HEK293 (cell line): Measurements from ENCODE around the gene ERP44.

Experiments
- GLI4 ChIP-seq: fragments of 450-650 bp; formaldehyde crosslinking; IDR thresholded peaks from 2 replicates; pipeline ENCODE4 v1.5.1; 2016; ENCODE audit warnings: missing biosample characterization, missing genetic modification characterization
- PRDM1 ChIP-seq: fragments of 450-650 bp; formaldehyde crosslinking; IDR thresholded peaks from 2 replicates; pipeline ENCODE4; 2016; ENCODE audit warnings: missing biosample characterization, missing genetic modification characterization
- ZNF114 ChIP-seq: fragments of 450-650 bp; formaldehyde crosslinking; IDR thresholded peaks from 2 replicates; pipeline ENCODE4 v1.5.0; 2017; ENCODE audit warnings: missing biosample characterization, missing genetic modification characterization
- ZNF239 ChIP-seq: fragments of 450-650 bp; formaldehyde crosslinking; IDR thresholded peaks from 2 replicates; pipeline ENCODE4 v1.5.1; 2016; ENCODE audit warnings: missing biosample characterization, missing genetic modification characterization
- ZNF530 ChIP-seq: fragments of 450-650 bp; formaldehyde crosslinking; IDR thresholded peaks from 2 replicates; pipeline ENCODE4 v1.5.1; 2016; ENCODE audit warnings: low read depth, missing biosample characterization, missing genetic modification characterization
- ZNF600 ChIP-seq: fragments of 450-650 bp; formaldehyde crosslinking; IDR thresholded peaks from 2 replicates; pipeline ENCODE4 v1.5.1; 2016; ENCODE audit warnings: missing biosample characterization, missing genetic modification characterization
- ZNF654 ChIP-seq: fragments of 450-650 bp; formaldehyde crosslinking; IDR thresholded peaks from 2 replicates; pipeline ENCODE4 v1.5.1; 2016; ENCODE audit warnings: low read depth, missing biosample characterization, missing genetic modification characterization
- TF ChIP-seq, protein P1 (sequence below): fragments of 450-650 bp; formaldehyde crosslinking; IDR thresholded peaks from 2 replicates; pipeline ENCODE4 v1.5.1; 2016; ENCODE audit warnings: missing biosample characterization, missing genetic modification characterization
- TF ChIP-seq, protein P2 (sequence below): fragments of 450-650 bp; formaldehyde crosslinking; IDR thresholded peaks from 2 replicates; pipeline ENCODE4 v1.5.1; 2016; ENCODE audit warnings: missing biosample characterization, missing genetic modification characterization, low read depth
- TF ChIP-seq, protein P3 (sequence below): fragments of 450-650 bp; formaldehyde crosslinking; IDR thresholded peaks from 2 replicates; pipeline ENCODE4 v1.5.1; 2016; ENCODE audit warnings: missing biosample characterization, missing genetic modification characterization
- TF ChIP-seq, protein P4 (sequence below): fragments of 450-650 bp; formaldehyde crosslinking; IDR thresholded peaks from 2 replicates; pipeline ENCODE4 v1.5.1; 2016; ENCODE audit warnings: missing biosample characterization, missing genetic modification characterization
- TF ChIP-seq, protein P5 (sequence below): fragments of 450-650 bp; formaldehyde crosslinking; IDR thresholded peaks from 2 replicates; pipeline ENCODE4 v1.5.1; 2016; ENCODE audit warnings: missing biosample characterization, missing genetic modification characterization
- TF ChIP-seq, protein P6 (sequence below): fragments of 450-650 bp; formaldehyde crosslinking; IDR thresholded peaks from 2 replicates; pipeline ENCODE4 v1.5.1; 2016; ENCODE audit warnings: missing biosample characterization, missing genetic modification characterization

DNA sequence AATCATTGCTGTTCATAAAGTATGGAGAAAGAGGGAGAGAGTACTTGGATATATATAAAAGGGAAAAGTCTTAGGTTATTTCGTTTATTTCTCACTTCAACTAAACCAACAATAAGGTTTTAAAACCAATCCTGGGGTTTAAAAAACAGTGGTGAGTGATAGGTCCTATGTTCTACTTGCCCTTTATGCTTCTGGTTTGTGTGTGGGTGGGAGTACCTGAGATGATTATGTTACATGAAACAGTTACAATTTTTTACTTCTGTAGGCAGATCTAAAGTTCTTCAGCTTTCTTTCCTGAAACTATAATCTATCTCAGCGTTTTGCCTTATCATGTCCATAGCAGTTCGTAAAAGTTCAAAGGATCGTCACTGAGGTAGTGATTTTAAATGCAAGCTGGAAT lies 143.2 kb downstream of the ERP44 start:
- TF ChIP-seq, protein P1, sequence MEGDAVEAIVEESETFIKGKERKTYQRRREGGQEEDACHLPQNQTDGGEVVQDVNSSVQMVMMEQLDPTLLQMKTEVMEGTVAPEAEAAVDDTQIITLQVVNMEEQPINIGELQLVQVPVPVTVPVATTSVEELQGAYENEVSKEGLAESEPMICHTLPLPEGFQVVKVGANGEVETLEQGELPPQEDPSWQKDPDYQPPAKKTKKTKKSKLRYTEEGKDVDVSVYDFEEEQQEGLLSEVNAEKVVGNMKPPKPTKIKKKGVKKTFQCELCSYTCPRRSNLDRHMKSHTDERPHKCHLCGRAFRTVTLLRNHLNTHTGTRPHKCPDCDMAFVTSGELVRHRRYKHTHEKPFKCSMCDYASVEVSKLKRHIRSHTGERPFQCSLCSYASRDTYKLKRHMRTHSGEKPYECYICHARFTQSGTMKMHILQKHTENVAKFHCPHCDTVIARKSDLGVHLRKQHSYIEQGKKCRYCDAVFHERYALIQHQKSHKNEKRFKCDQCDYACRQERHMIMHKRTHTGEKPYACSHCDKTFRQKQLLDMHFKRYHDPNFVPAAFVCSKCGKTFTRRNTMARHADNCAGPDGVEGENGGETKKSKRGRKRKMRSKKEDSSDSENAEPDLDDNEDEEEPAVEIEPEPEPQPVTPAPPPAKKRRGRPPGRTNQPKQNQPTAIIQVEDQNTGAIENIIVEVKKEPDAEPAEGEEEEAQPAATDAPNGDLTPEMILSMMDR (tag by site-specific recombination) = no peak
- TF ChIP-seq ZNF239 (tag by site-specific recombination) (no peak), GLI4 (tag by site-specific recombination) (no peak), ZNF530 (tag by site-specific recombination) (no peak), PRDM1 (tag by site-specific recombination) (no peak), ZNF114 (tag by site-specific recombination) (no peak), ZNF654 (tag by site-specific recombination) (no peak), ZNF600 (tag by site-specific recombination) (no peak)
- TF ChIP-seq, protein P2, sequence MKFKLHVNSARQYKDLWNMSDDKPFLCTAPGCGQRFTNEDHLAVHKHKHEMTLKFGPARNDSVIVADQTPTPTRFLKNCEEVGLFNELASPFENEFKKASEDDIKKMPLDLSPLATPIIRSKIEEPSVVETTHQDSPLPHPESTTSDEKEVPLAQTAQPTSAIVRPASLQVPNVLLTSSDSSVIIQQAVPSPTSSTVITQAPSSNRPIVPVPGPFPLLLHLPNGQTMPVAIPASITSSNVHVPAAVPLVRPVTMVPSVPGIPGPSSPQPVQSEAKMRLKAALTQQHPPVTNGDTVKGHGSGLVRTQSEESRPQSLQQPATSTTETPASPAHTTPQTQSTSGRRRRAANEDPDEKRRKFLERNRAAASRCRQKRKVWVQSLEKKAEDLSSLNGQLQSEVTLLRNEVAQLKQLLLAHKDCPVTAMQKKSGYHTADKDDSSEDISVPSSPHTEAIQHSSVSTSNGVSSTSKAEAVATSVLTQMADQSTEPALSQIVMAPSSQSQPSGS (tag by site-specific recombination) = no peak
- TF ChIP-seq, protein P3, sequence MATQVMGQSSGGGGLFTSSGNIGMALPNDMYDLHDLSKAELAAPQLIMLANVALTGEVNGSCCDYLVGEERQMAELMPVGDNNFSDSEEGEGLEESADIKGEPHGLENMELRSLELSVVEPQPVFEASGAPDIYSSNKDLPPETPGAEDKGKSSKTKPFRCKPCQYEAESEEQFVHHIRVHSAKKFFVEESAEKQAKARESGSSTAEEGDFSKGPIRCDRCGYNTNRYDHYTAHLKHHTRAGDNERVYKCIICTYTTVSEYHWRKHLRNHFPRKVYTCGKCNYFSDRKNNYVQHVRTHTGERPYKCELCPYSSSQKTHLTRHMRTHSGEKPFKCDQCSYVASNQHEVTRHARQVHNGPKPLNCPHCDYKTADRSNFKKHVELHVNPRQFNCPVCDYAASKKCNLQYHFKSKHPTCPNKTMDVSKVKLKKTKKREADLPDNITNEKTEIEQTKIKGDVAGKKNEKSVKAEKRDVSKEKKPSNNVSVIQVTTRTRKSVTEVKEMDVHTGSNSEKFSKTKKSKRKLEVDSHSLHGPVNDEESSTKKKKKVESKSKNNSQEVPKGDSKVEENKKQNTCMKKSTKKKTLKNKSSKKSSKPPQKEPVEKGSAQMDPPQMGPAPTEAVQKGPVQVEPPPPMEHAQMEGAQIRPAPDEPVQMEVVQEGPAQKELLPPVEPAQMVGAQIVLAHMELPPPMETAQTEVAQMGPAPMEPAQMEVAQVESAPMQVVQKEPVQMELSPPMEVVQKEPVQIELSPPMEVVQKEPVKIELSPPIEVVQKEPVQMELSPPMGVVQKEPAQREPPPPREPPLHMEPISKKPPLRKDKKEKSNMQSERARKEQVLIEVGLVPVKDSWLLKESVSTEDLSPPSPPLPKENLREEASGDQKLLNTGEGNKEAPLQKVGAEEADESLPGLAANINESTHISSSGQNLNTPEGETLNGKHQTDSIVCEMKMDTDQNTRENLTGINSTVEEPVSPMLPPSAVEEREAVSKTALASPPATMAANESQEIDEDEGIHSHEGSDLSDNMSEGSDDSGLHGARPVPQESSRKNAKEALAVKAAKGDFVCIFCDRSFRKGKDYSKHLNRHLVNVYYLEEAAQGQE (tag by site-specific recombination) = no peak
- TF ChIP-seq, protein P4, sequence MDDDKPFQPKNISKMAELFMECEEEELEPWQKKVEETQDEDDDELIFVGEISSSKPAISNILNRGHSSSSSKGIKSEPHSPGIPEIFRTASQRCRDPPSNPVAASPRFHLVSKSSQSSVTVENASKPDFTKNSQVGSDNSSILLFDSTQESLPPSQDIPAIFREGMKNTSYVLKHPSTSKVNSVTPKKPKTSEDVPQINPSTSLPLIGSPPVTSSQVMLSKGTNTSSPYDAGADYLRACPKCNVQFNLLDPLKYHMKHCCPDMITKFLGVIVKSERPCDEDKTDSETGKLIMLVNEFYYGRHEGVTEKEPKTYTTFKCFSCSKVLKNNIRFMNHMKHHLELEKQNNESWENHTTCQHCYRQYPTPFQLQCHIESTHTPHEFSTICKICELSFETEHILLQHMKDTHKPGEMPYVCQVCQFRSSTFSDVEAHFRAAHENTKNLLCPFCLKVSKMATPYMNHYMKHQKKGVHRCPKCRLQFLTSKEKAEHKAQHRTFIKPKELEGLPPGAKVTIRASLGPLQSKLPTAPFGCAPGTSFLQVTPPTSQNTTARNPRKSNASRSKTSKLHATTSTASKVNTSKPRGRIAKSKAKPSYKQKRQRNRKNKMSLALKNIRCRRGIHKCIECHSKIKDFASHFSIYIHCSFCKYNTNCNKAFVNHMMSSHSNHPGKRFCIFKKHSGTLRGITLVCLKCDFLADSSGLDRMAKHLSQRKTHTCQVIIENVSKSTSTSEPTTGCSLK (tag by site-specific recombination) = no peak
- TF ChIP-seq, protein P5, sequence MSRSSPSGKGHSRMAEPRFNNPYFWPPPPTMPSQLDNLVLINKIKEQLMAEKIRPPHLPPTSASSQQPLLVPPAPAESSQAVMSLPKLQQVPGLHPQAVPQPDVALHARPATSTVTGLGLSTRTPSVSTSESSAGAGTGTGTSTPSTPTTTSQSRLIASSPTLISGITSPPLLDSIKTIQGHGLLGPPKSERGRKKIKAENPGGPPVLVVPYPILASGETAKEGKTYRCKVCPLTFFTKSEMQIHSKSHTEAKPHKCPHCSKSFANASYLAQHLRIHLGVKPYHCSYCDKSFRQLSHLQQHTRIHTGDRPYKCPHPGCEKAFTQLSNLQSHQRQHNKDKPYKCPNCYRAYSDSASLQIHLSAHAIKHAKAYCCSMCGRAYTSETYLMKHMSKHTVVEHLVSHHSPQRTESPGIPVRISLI (tag by site-specific recombination) = no peak
- TF ChIP-seq, protein P6, sequence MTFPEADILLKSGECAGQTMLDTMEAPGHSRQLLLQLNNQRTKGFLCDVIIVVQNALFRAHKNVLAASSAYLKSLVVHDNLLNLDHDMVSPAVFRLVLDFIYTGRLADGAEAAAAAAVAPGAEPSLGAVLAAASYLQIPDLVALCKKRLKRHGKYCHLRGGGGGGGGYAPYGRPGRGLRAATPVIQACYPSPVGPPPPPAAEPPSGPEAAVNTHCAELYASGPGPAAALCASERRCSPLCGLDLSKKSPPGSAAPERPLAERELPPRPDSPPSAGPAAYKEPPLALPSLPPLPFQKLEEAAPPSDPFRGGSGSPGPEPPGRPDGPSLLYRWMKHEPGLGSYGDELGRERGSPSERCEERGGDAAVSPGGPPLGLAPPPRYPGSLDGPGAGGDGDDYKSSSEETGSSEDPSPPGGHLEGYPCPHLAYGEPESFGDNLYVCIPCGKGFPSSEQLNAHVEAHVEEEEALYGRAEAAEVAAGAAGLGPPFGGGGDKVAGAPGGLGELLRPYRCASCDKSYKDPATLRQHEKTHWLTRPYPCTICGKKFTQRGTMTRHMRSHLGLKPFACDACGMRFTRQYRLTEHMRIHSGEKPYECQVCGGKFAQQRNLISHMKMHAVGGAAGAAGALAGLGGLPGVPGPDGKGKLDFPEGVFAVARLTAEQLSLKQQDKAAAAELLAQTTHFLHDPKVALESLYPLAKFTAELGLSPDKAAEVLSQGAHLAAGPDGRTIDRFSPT = no peak
